HCT116 (cell line): ENCODE results near the gene BMP2. TPM values are rescaled to one million over a fixed set of nuclear protein-coding genes. Genes with fewer than 3 reads are reported as not detected.

Experiments
- ATAC-seq: fragments of 200-7000 bp; cut with Tn5 transposase; 2 replicates; pipeline ENCODE4 v1.9.1; 2020; ENCODE audit warnings: mild to moderate bottlenecking, moderate library complexity
- BruUV-seq: library from RNA; stranded (reverse); fragments of 400-500 nt; replicated peaks from 2 replicates; lab custom pipeline; 2021; lab: Mats Ljungman, UMichigan
- CTCF ChIA-PET: fragments of 300-600 bp; sonication (Branson Sonifier 250); formaldehyde crosslinking; loops from one replicate; lab custom pipeline; 2021; ENCODE audit warnings: antibody characterized with exemption; lab: Charles Lee
- POLR2A ChIA-PET: fragments of 300-600, 350-600 bp; sonication (Branson Sonifier 250); formaldehyde crosslinking; loops from one replicate; lab custom pipeline; 2021; ENCODE audit warnings: antibody characterized with exemption; lab: Charles Lee
- RAD21 ChIA-PET, 2 experiments: fragments of 300-600 bp; sonication (Branson Sonifier 250); formaldehyde crosslinking; loops; one replicate each; lab custom pipeline; 2023; ENCODE audit warnings: low total read pairs in 2 of 2; ENCODE audit not compliant: uncharacterized antibody in 2 of 2, unreplicated experiment in 2 of 2, low non-redundant PET in 1 of 2; lab: Charles Lee
- DNase-seq: peaks from one replicate; pipeline ENCODE4 v3.0.0-alpha.2; 2010; ENCODE audit warnings: low read depth, low spot score
- H2AFZ ChIP-seq: fragments of 200-600 bp; shearing (Covaris generic), sonication (generic); 2 replicates; pipeline ENCODE4 v1.6.1; 2017; ENCODE audit warnings: low read depth, mixed run types, mixed read lengths, antibody characterized with exemption, low read length; ENCODE audit not compliant: poor library complexity, severe bottlenecking
- H3K27ac ChIP-seq: 2 replicates; pipeline ENCODE4 v1.5.1; 2012; ENCODE audit warnings: low read depth, low read length
- H3K27me3 ChIP-seq: fragments of 200-600 bp; sonication (generic); 2 replicates; pipeline ENCODE4 v1.6.1; 2016; ENCODE audit warnings: mixed run types, low read length, mixed read lengths; ENCODE audit not compliant: insufficient read depth
- H3K36me3 ChIP-seq, 2 experiments: fragments of 200-500 bp in 1 of 2; fragments of 200-600 bp in 1 of 2; sonication (Bioruptor generic) in 1 of 2; sonication (generic) in 1 of 2; 2 replicates each; pipeline versions ENCODE4 v1.5.1 to v1.6.1; 2014 to 2016; ENCODE audit warnings: low read length in 2 of 2, inconsistent platforms in 1 of 2, mixed read lengths in 1 of 2, mixed run types in 1 of 2; ENCODE audit not compliant: insufficient read depth in 2 of 2, control insufficient read depth in 1 of 2
- H3K4me1 ChIP-seq, 2 experiments: fragments of 200-600 bp in 1 of 2; sonication (generic) in 1 of 2; 2 replicates each; pipeline versions ENCODE4 v1.5.1 to v1.6.1; 2012 to 2017; ENCODE audit warnings: low read length in 2 of 2, inconsistent platforms in 1 of 2, mild to moderate bottlenecking in 1 of 2, mixed read lengths in 1 of 2, mixed run types in 1 of 2, moderate library complexity in 1 of 2; ENCODE audit not compliant: insufficient read depth in 2 of 2, control insufficient read depth in 1 of 2
- H3K4me2 ChIP-seq: fragments of 200-600 bp; sonication (generic); 2 replicates; pipeline ENCODE4 v1.6.1; 2017; ENCODE audit warnings: mixed run types, low read length, mixed read lengths
- H3K4me3 ChIP-seq, 2 experiments: fragments of 200-600 bp in 1 of 2; sonication (generic) in 1 of 2; replicated peaks in 1 of 2; 2 replicates each; pipeline ENCODE4 v1.5.1; 2011 to 2016; ENCODE audit warnings: low read length in 2 of 2, control low read depth in 1 of 2, low read depth in 1 of 2, mild to moderate bottlenecking in 1 of 2, mixed read lengths in 1 of 2, mixed run types in 1 of 2
- H3K79me2 ChIP-seq: fragments of 200-600 bp; sonication (generic); 2 replicates; pipeline ENCODE4 v1.6.1; 2017; ENCODE audit warnings: mild to moderate bottlenecking, mixed run types, low read length, moderate library complexity, mixed read lengths; ENCODE audit not compliant: insufficient read depth
- H3K9ac ChIP-seq: fragments of 200-600 bp; sonication (generic); 2 replicates; pipeline ENCODE4 v1.6.1; 2016; ENCODE audit warnings: low read length, mixed read lengths
- H3K9me2 ChIP-seq: fragments of 200-600 bp; sonication (generic), shearing (Covaris generic); 2 replicates; pipeline ENCODE4 v1.6.1; 2017; ENCODE audit warnings: mixed run types, mild to moderate bottlenecking, moderate library complexity; ENCODE audit not compliant: insufficient read depth
- H3K9me3 ChIP-seq, 2 experiments: fragments of 200-500 bp in 1 of 2; fragments of 200-600 bp in 1 of 2; sonication (Bioruptor generic) in 1 of 2; sonication (generic) in 1 of 2; 2 replicates each; pipeline ENCODE4 v1.6.1; 2014 to 2017; ENCODE audit warnings: low read length in 2 of 2, mixed read lengths in 2 of 2, inconsistent platforms in 1 of 2, low read depth in 1 of 2, mild to moderate bottlenecking in 1 of 2, mixed run types in 1 of 2, moderate library complexity in 1 of 2; ENCODE audit not compliant: control insufficient read depth in 1 of 2, insufficient read depth in 1 of 2
- H4K20me1 ChIP-seq: fragments of 200-600 bp; sonication (generic), shearing (Covaris generic); 2 replicates; pipeline ENCODE4 v1.6.1; 2017; ENCODE audit warnings: mixed run types, mild to moderate bottlenecking, moderate library complexity; ENCODE audit not compliant: insufficient read depth
- CBX3 ChIP-seq: IDR thresholded peaks from 2 replicates; pipeline ENCODE4 v1.6.1; 2012; ENCODE audit warnings: low read depth
- CEBPB ChIP-seq: IDR thresholded peaks from 2 replicates; pipeline ENCODE4 v1.6.1; 2012; ENCODE audit warnings: low read depth
- EGR1 ChIP-seq: IDR thresholded peaks from 2 replicates; pipeline ENCODE4 v1.6.1; 2012; ENCODE audit warnings: low read depth
- ELF1 ChIP-seq: IDR thresholded peaks from 2 replicates; pipeline ENCODE4 v1.6.1; 2012; ENCODE audit warnings: low read depth, borderline replicate concordance
- EZH2 ChIP-seq: fragments of 200-600 bp; sonication (generic); IDR thresholded peaks from 2 replicates; pipeline ENCODE4 v1.6.1; 2017; ENCODE audit warnings: antibody characterized with exemption, mixed run types
- JUND ChIP-seq: IDR thresholded peaks from 2 replicates; pipeline ENCODE4 v1.6.1; 2012
- RAD21 ChIP-seq: IDR thresholded peaks from 2 replicates; pipeline ENCODE4 v1.6.1; 2012; ENCODE audit warnings: low read depth, mild to moderate bottlenecking
- SIN3A ChIP-seq: IDR thresholded peaks from 2 replicates; pipeline ENCODE4 v1.6.1; 2012; ENCODE audit warnings: low read depth
- SRF ChIP-seq: IDR thresholded peaks from 2 replicates; pipeline ENCODE4 v1.6.1; 2012; ENCODE audit warnings: low read depth
- YY1 ChIP-seq: IDR thresholded peaks from 2 replicates; pipeline ENCODE4 v1.6.1; 2011; ENCODE audit warnings: low read length, low read depth, moderate library complexity, mild to moderate bottlenecking; ENCODE audit not compliant: insufficient replicate concordance; ENCODE audit errors: extremely low read depth
- ZFX ChIP-seq: fragments of 450-650 bp; IDR thresholded peaks from 2 replicates; pipeline ENCODE4 v1.6.1; 2017
- ZNF274 ChIP-seq: fragments of 200-500 bp; sonication (Bioruptor generic); IDR thresholded peaks from 2 replicates; pipeline ENCODE4 v1.6.1; 2014; ENCODE audit warnings: mild to moderate bottlenecking, low read depth, low read length, inconsistent platforms
- intact Hi-C: fragments of 100-400 bp; cut with micrococcal nuclease; formaldehyde crosslinking; loops from 2 replicates; pipeline ENCODE4 v1.10.0; 2022
- total RNA-seq: library from RNA; stranded (reverse); gene quantifications from one replicate; pipeline ENCODE4 v1.2.1, GENCODE V29; 2021; ENCODE audit not compliant: unreplicated experiment
- TF ChIP-seq, protein P1 (sequence below), 3 experiments: fragments of 200-600 bp in 1 of 3; sonication (generic) in 1 of 3; IDR thresholded peaks in 2 of 3; conservative IDR thresholded peaks in 1 of 3; 2 replicates each; pipeline ENCODE4 v1.5.1; 2012 to 2017; ENCODE audit warnings: low read depth in 2 of 3, low read length in 2 of 3, antibody characterized with exemption in 1 of 3, borderline replicate concordance in 1 of 3, control low read depth in 1 of 3, mild to moderate bottlenecking in 1 of 3, mixed read lengths in 1 of 3, mixed run types in 1 of 3, moderate library complexity in 1 of 3; ENCODE audit not compliant: insufficient read depth in 1 of 3
- TF ChIP-seq, protein P2 (sequence below): IDR thresholded peaks from 2 replicates; pipeline ENCODE4 v1.6.1; 2012; ENCODE audit warnings: low read depth
- TF ChIP-seq, protein P3 (sequence below): IDR thresholded peaks from 2 replicates; pipeline ENCODE4 v1.6.1; 2012

Gene BMP2
- total RNA-seq, 1 experiment from 2014 or later: 0.15 TPM

DNA sequence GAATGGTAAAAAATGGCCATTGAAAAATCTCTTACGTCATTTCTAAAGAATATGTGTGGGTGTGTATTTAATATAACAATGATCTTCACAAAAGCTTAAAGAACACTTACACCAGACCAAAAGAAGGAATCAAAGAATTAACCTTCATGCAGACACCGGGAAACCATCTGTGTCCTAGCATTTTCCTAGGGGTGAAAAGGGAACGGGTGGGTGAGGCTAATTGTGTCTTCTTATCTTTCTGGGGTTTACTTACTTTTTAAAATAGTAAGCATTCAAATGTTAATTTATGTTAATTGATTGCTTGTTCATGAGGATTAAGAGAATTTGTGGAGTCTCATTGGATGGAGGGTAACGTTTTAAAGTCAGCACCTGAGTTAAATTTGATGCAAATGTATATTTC is 47.5 kb downstream of the BMP2 start:
- intact Hi-C loops: no loop called here

DNA sequence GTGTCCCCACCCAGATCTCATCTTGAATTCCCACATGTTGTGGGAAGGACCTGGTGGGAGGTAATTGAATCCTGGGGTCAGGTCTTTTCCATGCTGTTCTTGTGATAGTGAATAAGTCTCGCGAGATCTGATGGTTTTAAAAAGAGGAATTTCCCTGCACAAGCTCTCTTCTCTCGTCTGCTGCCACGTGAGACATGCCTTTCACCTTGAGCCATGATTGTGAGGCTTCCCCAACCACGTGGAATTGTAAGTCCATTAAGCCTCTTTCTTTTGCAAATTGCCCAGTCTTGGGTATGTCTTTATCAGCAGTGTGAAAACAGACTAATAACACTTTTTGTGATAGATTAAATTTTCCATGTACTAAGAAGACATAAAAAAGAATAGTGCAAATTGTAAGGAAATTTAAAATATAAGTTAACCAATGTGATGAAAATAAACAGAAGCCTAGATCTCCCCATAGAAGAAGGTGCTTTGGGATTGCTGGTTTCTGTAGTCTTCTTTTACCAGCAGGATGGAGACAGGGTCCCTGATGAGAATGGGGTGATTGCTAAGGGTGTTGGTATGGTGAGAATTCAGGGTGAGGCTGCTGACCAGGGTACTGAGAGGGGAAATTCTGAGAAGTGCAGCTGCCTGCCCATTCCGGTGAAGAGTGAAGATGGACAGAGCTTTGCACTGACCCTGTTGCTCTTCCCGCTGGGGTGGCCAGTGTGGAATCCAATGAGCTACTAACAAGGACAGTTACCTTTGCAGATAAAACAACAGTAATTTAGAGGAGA is 50.7 kb downstream of the BMP2 start:
- no peak overlapping the region for H3K27ac ChIP-seq
- H3K9me3 ChIP-seq: peaks cover 1 to 3% of the 10 kb centered on the region in 2 experiments; a peak in 1 of 4 replicates
- no peaks in the 10 kb centered on the region for H3K36me3 ChIP-seq
- no peaks in the 10 kb centered on the region for H3K27me3 ChIP-seq
- H3K9ac ChIP-seq: no peak overlapping the region
- H3K4me3 ChIP-seq: no peak overlapping the region
- H3K9me2 ChIP-seq: no peaks in the 10 kb centered on the region
- CTCF ChIA-PET: no interaction called here
- no peak overlapping the region for H3K4me2 ChIP-seq
- intact Hi-C loops: no loop called here
- POLR2A ChIA-PET: no interaction called here
- RAD21 ChIA-PET: no interaction called here
- ATAC-seq: no peak
- no peaks in the 10 kb centered on the region for H3K4me1 ChIP-seq
- no TSS peak for BruUV-seq
- no peaks in the 10 kb centered on the region for H3K79me2 ChIP-seq
- no peaks in the 10 kb centered on the region for H4K20me1 ChIP-seq
- no peak for DNase-seq
- H2AFZ ChIP-seq: no peak overlapping the region
- TF ChIP-seq ELF1: no peak
- TF ChIP-seq, protein P1, sequence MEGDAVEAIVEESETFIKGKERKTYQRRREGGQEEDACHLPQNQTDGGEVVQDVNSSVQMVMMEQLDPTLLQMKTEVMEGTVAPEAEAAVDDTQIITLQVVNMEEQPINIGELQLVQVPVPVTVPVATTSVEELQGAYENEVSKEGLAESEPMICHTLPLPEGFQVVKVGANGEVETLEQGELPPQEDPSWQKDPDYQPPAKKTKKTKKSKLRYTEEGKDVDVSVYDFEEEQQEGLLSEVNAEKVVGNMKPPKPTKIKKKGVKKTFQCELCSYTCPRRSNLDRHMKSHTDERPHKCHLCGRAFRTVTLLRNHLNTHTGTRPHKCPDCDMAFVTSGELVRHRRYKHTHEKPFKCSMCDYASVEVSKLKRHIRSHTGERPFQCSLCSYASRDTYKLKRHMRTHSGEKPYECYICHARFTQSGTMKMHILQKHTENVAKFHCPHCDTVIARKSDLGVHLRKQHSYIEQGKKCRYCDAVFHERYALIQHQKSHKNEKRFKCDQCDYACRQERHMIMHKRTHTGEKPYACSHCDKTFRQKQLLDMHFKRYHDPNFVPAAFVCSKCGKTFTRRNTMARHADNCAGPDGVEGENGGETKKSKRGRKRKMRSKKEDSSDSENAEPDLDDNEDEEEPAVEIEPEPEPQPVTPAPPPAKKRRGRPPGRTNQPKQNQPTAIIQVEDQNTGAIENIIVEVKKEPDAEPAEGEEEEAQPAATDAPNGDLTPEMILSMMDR (IDR thresholded peaks at IDR 0.05 in 2 of 3, conservative IDR thresholded peaks at IDR 0.05 in 1 of 3; ENCODE audit: borderline replicate concordance in 1 of 3, insufficient read depth in 1 of 3, low read depth in 2 of 3, low read length in 2 of 3): no peak
- no peak for TF ChIP-seq ZFX
- TF ChIP-seq EZH2: no peak
- no peak for TF ChIP-seq ZNF274
- no peak for TF ChIP-seq JUND
- no peak for TF ChIP-seq SRF
- no peak for TF ChIP-seq EGR1
- TF ChIP-seq, protein P2, sequence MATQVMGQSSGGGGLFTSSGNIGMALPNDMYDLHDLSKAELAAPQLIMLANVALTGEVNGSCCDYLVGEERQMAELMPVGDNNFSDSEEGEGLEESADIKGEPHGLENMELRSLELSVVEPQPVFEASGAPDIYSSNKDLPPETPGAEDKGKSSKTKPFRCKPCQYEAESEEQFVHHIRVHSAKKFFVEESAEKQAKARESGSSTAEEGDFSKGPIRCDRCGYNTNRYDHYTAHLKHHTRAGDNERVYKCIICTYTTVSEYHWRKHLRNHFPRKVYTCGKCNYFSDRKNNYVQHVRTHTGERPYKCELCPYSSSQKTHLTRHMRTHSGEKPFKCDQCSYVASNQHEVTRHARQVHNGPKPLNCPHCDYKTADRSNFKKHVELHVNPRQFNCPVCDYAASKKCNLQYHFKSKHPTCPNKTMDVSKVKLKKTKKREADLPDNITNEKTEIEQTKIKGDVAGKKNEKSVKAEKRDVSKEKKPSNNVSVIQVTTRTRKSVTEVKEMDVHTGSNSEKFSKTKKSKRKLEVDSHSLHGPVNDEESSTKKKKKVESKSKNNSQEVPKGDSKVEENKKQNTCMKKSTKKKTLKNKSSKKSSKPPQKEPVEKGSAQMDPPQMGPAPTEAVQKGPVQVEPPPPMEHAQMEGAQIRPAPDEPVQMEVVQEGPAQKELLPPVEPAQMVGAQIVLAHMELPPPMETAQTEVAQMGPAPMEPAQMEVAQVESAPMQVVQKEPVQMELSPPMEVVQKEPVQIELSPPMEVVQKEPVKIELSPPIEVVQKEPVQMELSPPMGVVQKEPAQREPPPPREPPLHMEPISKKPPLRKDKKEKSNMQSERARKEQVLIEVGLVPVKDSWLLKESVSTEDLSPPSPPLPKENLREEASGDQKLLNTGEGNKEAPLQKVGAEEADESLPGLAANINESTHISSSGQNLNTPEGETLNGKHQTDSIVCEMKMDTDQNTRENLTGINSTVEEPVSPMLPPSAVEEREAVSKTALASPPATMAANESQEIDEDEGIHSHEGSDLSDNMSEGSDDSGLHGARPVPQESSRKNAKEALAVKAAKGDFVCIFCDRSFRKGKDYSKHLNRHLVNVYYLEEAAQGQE: no peak
- no peak for TF ChIP-seq RAD21
- TF ChIP-seq, protein P3, sequence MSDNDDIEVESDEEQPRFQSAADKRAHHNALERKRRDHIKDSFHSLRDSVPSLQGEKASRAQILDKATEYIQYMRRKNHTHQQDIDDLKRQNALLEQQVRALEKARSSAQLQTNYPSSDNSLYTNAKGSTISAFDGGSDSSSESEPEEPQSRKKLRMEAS: no peak
- TF ChIP-seq CEBPB: no peak
- no peak for TF ChIP-seq YY1
- TF ChIP-seq CBX3: no peak

More for the DNA sequence above, 47.5 kb downstream of the BMP2 start:
- Histone ChIP-seq H3K4me3 (no peak overlapping the region), H3K9ac (no peak overlapping the region), H3K9me2 (no peaks in the 10 kb centered on the region), H3K9me3 (peaks cover 3 to 4% of the 10 kb centered on the region in 2 experiments; a peak in 1 of 4 replicates), H2AFZ (no peak overlapping the region), H3K27ac (no peak overlapping the region), H3K4me1 (no peaks in the 10 kb centered on the region), H3K27me3 (no peaks in the 10 kb centered on the region), H4K20me1 (no peaks in the 10 kb centered on the region), H3K36me3 (no peaks in the 10 kb centered on the region), H3K79me2 (no peaks in the 10 kb centered on the region), H3K4me2 (no peak overlapping the region)
- DNase-seq: no peak
- CTCF ChIA-PET: no interaction called here
- no TSS peak for BruUV-seq
- POLR2A ChIA-PET: no interaction called here
- no peak for ATAC-seq
- TF ChIP-seq ZFX: no peak
- TF ChIP-seq CBX3: no peak
- TF ChIP-seq SIN3A: no peak
- TF ChIP-seq YY1: no peak
- RAD21 ChIA-PET: no interaction called here
